Measurements from ENCODE around the gene SLC25A25.
"Not testable (repeated sequence)": the region's sequence is repeated elsewhere in the genome, so short reads cannot be mapped to it uniquely, and the experiment has no call there.

The SLC25A25 gene

DNA sequence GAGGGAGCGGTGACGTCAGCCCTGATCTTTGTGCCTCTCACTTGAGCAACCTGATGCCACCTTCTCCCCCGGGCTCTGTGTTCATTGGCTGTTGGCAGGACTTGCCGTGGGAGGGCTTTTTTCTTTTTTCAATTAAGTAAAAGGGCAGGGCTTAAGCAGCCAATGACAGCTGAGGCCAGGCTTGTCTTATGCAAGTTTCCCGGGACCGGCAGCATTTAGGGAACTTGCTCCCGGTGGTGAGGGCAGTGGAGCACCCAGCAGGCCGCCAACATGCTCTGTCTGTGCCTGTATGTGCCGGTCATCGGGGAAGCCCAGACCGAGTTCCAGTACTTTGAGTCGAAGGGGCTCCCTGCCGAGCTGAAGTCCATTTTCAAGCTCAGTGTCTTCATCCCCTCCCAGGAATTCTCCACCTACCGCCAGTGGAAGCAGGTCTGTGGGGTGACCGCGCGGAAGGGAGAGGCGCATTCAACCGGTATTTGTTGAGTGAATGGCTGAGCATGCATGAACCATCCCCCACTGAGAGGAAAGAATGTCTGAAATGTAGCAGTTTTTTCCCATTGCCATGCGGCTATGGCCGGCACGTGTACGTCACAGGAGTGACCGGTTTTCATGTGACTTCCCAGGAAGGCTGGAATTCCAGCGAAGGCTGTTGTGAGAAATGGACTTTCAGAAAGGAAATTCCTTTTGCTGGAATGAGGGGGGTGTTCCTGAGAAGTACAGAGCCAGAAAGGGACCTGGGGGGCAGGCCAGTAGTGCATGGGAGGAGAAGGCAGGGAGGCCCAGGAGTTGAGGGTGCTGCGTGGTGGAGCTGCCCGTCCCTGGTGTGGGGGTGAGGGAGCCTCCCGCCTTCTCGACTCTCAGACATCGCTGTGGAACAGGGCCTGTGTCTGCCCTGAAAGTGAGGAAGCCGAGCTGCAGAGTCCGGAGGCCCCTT is 30.5 kb downstream of the SLC25A25 start:
- peak; percentile 68 for DNase-seq

DNA sequence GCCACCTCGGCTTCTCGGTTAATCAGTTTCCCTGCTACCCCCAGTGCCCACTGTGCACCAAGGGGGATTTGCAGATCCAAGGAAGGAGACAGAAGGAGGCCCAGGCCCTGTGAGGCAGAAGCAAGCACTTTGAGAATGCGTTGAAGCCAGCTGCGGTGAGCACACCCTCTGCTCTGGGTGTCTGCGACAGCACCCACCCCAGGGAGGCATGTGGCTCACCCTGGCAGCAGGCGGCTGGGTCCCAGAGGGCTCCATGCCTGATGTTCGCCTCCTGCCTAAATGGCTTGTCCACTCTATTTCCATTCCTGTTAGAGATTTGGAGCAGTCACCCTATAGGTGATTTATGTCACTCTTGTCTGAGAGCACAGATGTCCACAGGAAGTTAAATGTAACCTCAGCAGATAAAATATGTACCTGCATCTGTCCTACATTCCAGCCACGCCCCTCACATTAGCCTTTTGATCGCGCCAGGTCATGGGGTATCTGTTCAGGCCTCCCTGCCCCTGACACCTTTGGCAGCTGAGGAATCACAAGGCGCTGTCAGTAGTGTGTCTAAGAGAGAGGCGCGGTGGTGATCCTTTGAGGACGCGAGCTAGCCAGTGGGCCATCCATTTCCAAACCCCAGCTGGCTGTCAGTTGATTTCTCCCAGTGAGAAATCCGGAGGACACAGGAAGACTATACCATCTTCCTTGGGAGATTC is 31.3 kb downstream of the SLC25A25 start:
- DNase-seq, result no peak

DNA sequence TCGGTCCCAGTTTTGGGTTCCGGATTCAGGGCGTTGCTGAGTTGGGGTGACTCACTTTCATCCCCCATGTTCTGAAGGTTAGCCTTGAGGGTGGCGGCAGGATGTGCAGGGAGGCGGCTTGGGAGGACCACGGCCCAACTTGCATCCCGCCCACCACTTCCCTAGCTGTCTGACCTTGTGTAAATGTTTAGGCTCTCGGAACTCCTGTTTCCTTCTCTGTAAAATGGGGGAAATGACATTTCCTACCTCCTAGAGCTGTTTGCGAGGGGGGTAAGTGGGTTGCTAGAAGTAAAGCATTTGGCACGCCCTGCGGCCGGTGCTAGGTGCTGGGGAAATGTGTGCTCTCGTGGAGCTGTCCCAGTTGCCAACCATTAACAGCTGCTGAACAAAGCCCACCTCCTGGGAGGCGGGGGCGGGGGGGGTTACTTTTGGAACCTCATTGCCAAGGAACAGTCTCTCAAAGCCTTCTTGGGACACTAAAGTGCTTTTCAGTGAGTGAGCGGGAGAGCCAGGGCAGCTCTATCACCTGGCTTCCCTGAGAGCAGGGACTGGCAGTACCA is 32.0 kb downstream of the SLC25A25 start:
- no peak for DNase-seq

DNA sequence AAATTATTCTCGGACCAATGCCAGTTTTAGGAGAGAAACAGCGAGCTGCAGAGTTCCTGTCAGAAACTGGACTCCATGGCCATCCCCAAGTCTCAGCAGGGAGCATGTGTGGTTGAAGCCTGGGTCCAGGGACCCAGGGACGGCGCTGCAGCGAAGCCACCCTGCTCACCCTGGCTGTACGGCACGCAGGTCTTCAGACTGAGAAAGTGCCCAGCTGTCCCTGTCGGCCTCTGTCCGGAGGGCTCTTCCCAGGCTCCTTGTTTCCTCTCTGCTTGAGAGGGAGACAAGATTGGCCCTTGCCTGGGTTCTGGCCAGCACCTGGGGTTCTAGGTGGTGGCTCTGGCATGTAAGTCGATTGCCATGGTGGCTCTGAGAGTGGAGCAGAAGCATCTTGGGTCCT is 32.5 kb downstream of the SLC25A25 start:
- no peak for DNase-seq

DNA sequence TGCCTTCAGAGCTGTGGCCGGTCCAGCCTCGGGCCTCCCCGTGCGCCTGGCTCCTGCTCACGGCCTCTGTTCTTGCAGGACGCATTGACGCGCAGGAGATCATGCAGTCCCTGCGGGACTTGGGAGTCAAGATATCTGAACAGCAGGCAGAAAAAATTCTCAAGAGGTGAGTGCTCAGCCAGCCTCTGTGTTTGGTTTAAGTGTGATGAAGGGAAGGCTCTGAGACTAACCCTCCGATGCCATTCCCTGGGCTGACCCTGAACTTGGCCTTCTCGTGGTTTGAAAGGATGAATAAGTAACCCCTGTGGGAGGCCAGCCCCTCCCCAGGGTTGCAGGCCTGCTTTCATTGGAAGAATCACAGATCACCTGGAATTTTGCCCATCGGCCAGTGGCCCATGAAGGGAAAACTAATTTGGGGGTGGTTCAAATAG is 33.2 kb downstream of the SLC25A25 start:
- DNase-seq, result no peak

DNA sequence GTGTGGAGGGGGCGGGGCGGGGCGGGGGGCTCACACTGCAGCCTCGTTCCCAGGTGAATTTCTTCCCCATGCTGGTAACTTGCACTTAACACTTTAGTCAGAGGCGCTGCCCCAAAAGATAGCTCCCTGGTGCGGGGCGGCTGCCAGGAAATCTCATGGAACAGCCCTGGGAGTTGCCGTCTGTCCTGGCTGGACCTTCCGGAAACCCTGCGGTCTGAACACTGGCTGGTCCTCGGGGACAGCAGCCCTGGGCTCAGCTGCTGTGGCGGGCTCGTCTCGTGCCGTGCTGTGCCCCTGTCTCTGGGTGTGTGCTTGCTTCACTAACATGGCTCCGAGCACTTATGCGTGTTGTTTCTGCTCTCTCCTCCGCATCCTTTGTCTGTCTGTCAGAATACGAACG is 33.7 kb downstream of the SLC25A25 start:
- no peak for DNase-seq

DNA sequence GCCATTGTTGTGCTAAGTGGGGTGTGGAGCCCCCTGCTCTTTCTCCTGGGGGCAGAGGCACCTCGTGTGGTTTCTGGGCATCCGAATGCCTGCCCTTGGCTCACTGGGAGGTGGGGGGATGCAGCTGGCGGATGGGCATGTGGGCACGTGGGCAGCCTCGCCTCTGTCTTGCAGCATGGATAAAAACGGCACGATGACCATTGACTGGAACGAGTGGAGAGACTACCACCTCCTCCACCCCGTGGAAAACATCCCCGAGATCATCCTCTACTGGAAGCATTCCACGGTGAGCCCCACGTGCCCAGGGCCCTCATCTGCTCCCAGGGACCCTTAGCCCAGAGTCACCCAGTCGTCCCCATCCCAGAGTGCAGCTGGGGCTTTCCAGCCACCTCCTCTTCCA is 34.2 kb downstream of the SLC25A25 start:
- DNase-seq, result no peak

DNA sequence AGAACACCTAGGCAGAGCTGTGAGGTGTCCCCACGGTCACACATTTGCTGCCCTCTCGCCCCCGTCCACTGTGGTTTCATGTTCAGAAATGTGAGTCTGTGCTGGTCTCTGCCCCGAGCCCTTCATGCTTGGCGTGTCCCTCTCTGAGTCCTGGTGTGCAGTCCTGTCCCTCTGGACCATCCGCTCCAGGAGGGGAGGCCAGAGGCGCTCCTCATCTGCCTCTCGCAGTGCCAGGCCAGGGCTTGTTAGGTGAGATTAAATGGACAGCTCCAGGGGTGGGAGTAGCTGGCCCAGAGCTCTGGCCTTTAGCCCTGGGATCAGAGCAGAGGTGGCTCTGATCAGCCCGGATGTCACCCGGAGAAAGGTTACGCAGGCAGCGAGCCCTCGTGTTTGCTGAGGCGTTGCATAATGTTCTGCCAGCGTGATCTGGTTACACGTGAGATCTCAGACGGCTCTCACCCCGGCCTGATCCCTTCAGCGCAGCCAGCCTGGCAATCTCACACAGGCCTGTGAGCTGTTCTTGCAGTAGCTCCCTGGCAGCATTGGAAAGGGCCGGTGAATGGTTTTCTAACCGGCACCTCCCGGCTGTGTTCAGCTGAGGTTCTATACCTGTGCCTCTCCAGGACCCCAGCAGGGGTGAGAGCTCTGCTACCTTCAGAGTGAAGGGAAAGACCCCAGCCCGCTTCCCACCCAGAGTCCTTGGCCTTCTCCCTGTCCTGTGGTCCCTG is 35.0 kb downstream of the SLC25A25 start:
- no peak for DNase-seq

DNA sequence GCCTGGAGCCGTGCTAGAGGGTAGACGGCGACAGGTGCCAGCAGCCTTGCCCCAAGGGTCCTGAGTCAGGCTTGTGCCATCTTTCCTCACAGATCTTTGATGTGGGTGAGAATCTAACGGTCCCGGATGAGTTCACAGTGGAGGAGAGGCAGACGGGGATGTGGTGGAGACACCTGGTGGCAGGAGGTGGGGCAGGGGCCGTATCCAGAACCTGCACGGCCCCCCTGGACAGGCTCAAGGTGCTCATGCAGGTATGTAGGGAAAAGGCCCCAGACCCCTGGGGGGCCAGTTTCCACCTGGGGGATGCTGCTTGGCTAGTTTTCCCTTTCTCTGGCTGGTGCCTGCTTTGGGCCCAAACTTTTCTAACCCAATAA is 35.5 kb downstream of the SLC25A25 start:
- peak; percentile 56 for DNase-seq

DNA sequence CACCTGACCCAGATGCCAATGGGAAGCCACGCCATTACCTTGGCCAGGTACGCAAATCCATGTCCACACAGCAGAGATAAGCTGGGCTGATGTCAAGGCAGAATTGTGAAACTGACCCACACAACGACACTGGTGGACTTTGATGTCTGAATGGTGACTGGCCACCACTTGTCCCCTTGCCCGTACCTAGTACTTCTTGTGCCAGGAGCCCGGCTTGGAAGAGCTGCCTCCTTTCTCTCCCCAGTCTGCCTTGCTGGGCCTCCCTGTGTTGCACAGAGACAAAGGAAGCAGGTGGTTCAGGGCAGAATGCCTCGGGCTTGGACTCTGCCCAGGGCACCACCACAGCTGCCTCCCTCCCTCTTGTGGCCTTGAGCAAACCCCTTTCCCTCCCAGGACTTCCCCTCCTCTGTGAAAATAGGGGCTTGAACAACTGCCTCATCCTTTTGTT is 36.2 kb downstream of the SLC25A25 start:
- DNase-seq, result no peak

DNA sequence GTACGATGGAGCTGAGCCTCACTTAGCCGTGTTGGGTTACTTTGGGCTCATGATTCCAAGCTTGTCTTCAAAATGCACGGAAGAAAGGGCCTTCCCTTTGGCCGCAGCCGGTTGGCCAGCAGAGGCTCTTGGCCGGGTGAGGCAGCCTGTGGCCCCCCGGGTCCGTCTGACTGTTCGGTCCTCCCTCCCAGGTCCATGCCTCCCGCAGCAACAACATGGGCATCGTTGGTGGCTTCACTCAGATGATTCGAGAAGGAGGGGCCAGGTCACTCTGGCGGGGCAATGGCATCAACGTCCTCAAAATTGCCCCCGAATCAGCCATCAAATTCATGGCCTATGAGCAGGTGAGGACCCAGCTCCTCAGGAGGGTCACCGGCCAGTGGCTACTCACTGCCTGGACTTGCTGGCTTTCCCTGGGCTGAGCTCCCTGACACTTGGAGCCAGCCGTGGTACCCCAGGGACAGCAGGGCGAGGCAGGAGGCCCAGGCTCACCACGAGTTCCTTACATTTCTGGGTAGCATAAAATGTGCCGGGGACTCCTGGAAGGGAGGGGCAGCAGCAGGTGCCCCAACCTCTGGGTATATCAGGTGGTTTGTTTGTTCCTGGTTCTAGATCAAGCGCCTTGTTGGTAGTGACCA is 37.6 kb downstream of the SLC25A25 start:
- no peak for DNase-seq

DNA sequence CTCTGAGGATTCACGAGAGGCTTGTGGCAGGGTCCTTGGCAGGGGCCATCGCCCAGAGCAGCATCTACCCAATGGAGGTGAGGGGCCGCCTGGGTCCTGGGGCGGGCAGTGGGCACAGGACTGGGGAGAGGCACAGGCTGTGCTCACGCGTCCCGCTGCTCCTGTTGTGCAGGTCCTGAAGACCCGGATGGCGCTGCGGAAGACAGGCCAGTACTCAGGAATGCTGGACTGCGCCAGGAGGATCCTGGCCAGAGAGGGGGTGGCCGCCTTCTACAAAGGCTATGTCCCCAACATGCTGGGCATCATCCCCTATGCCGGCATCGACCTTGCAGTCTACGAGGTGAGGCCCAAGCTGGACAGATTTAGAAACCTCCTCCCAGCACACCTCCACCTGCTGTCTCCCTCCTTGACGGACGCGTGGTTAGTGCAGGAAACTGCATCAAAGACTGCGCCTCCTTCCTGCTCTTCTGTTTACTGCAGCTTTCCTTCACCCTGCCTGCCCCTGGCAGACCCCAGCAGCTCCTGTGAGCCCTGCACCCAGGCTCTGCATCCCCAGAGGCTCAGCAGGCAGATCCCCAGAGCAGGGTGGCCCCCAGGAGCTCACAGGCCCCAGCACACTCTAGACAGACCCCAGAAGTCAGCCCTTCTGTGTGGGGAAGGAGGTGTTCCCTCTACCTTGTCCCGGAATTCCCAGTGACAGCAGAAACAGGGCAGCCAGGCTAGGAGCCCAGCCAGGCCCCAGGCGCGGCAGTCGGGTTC is 38.3 kb downstream of the SLC25A25 start:
- DNase-seq, result no peak

DNA sequence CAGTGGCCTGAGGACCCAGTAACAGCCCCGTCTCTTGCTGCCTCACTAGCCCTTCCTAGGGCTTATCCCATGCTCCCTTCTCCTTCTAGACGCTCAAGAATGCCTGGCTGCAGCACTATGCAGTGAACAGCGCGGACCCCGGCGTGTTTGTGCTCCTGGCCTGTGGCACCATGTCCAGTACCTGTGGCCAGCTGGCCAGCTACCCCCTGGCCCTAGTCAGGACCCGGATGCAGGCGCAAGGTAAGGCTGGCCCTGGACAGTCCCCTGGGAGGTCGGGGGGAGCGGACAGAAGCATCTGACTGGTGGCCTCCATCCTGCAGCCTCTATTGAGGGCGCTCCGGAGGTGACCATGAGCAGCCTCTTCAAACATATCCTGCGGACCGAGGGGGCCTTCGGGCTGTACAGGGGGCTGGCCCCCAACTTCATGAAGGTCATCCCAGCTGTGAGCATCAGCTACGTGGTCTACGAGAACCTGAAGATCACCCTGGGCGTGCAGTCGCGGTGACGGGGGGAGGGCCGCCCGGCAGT is 39.0 kb downstream of the SLC25A25 start:
- no peak for DNase-seq

DNA sequence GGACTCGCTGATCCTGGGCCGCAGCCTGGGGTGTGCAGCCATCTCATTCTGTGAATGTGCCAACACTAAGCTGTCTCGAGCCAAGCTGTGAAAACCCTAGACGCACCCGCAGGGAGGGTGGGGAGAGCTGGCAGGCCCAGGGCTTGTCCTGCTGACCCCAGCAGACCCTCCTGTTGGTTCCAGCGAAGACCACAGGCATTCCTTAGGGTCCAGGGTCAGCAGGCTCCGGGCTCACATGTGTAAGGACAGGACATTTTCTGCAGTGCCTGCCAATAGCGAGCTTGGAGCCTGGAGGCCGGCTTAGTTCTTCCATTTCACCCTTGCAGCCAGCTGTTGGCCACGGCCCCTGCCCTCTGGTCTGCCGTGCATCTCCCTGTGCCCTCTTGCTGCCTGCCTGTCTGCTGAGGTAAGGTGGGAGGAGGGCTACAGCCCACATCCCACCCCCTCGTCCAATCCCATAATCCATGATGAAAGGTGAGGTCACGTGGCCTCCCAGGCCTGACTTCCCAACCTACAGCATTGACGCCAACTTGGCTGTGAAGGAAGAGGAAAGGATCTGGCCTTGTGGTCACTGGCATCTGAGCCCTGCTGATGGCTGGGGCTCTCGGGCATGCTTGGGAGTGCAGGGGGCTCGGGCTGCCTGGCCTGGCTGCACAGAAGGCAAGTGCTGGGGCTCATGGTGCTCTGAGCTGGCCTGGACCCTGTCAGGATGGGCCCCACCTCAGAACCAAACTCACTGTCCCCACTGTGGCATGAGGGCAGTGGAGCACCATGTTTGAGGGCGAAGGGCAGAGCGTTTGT is 39.6 kb downstream of the SLC25A25 start:
- DNase-seq, result no peak

DNA sequence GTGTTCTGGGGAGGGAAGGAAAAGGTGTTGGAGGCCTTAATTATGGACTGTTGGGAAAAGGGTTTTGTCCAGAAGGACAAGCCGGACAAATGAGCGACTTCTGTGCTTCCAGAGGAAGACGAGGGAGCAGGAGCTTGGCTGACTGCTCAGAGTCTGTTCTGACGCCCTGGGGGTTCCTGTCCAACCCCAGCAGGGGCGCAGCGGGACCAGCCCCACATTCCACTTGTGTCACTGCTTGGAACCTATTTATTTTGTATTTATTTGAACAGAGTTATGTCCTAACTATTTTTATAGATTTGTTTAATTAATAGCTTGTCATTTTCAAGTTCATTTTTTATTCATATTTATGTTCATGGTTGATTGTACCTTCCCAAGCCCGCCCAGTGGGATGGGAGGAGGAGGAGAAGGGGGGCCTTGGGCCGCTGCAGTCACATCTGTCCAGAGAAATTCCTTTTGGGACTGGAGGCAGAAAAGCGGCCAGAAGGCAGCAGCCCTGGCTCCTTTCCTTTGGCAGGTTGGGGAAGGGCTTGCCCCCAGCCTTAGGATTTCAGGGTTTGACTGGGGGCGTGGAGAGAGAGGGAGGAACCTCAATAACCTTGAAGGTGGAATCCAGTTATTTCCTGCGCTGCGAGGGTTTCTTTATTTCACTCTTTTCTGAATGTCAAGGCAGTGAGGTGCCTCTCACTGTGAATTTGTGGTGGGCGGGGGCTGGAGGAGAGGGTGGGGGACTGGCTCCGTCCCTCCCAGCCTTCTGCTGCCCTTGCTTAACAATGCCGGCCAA is 40.4 kb downstream of the SLC25A25 start:
- DNase-seq, result no peak

DNA sequence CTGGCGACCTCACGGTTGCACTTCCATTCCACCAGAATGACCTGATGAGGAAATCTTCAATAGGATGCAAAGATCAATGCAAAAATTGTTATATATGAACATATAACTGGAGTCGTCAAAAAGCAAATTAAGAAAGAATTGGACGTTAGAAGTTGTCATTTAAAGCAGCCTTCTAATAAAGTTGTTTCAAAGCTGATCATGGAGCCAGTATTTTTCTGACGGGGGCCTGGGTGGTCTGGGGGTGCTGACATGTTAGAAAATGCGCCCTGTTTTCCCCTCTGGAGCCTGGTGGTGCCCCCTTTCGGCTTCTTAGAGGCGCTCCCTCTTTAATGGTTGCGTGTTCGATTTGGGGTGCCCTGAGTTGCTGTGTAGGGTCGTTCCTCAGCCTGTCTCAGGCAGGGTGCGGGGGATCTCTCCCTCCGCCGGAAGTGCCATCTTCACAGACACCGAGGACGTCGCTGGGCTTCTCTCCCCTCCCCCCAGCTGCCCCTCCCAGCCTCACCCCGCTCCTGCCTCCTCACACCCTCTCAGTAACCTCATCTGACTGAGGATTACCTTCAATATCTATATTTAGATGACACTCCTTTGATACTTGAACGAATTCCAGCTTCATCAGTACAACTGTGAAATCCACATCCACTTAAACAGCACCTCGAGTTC is 41.1 kb downstream of the SLC25A25 start:
- DNase-seq, result no peak

DNA sequence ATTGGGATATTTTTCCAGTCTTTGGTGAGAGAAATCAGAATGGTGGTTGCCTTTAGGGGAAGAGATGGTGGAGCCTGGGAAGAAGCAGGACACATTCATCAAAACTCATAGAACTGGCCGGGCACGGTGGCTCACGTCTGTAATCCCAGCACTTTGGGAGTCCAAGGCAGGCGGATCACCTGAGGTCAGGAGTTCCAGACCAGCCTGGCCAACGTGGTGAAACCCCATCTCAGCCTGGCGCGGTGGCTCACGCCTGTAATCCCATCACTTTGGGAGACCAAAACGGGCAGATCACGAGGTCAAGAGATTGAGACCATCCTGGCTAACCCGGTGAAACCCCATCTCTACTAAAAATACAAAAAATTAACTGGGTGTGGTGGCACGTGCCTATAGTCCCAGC is 43.7 kb downstream of the SLC25A25 start:
- not testable (repeated sequence) for DNase-seq

DNA sequence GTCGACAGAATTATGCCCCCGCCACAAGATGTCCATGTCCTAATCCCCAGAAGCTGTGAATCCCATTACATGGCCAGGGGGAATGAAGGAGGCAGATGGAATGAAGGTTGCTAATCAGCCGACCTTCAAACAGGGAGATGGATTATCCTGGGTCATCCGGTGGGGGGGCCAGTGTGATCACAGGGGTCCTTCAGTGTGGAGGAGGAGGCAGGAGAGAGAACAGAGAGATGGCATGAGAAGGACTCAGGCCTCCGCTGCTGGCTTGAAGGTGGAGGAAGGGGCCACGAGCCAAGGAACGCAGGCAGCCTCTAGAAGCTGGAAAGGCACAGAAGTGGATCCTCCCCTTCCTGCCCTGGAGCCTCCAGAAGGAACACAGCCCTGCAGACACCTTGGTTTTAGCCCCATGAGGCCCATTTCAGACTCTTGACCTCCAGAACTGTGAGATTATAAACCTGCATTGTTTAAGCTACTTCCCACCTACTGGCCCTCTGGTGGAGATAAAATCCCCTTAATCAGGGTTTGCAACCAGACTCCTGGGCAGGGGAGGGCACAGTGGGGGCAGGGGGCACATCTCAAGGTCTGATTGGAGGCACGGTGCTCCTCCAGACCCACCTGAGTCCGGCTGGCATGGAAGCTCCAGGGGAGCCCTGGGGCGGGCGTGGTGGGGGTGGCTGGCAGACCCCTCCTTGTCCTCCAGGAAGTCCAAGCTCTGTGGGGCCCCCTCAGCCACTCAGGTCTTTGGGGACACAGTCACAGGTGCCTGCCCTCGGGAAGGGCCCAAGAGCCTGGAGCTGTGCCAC is 45.7 kb downstream of the SLC25A25 start:
- DNase-seq, result no peak
